HCT116 (cell line): ENCODE measurements around the gene CATSPERD. TPM values are rescaled to one million over a fixed set of nuclear protein-coding genes. Genes with fewer than 3 reads are reported as not detected.

ENCODE experiments used
- ATAC-seq: fragments of 200-7000 bp; cut with Tn5 transposase; 2 replicates; pipeline ENCODE4 v1.9.1; 2020; ENCODE audit warnings: mild to moderate bottlenecking, moderate library complexity
- BruUV-seq: library from RNA; stranded (reverse); fragments of 400-500 nt; replicated peaks from 2 replicates; lab custom pipeline; 2021; lab: Mats Ljungman, UMichigan
- CTCF ChIA-PET: fragments of 300-600 bp; sonication (Branson Sonifier 250); formaldehyde crosslinking; loops from one replicate; lab custom pipeline; 2021; ENCODE audit warnings: antibody characterized with exemption; lab: Charles Lee
- POLR2A ChIA-PET: fragments of 300-600, 350-600 bp; sonication (Branson Sonifier 250); formaldehyde crosslinking; loops from one replicate; lab custom pipeline; 2021; ENCODE audit warnings: antibody characterized with exemption; lab: Charles Lee
- RAD21 ChIA-PET, 2 experiments: fragments of 300-600 bp; sonication (Branson Sonifier 250); formaldehyde crosslinking; loops; one replicate each; lab custom pipeline; 2023; ENCODE audit warnings: low total read pairs in 2 of 2; ENCODE audit not compliant: uncharacterized antibody in 2 of 2, unreplicated experiment in 2 of 2, low non-redundant PET in 1 of 2; lab: Charles Lee
- DNase-seq: peaks from one replicate; pipeline ENCODE4 v3.0.0-alpha.2; 2010; ENCODE audit warnings: low read depth, low spot score
- H2AFZ ChIP-seq: fragments of 200-600 bp; shearing (Covaris generic), sonication (generic); 2 replicates; pipeline ENCODE4 v1.6.1; 2017; ENCODE audit warnings: low read depth, mixed run types, mixed read lengths, antibody characterized with exemption, low read length; ENCODE audit not compliant: poor library complexity, severe bottlenecking
- H3K27ac ChIP-seq: 2 replicates; pipeline ENCODE4 v1.5.1; 2012; ENCODE audit warnings: low read depth, low read length
- H3K27me3 ChIP-seq: fragments of 200-600 bp; sonication (generic); 2 replicates; pipeline ENCODE4 v1.6.1; 2016; ENCODE audit warnings: mixed run types, low read length, mixed read lengths; ENCODE audit not compliant: insufficient read depth
- H3K36me3 ChIP-seq, 2 experiments: fragments of 200-500 bp in 1 of 2; fragments of 200-600 bp in 1 of 2; sonication (Bioruptor generic) in 1 of 2; sonication (generic) in 1 of 2; 2 replicates each; pipeline versions ENCODE4 v1.5.1 to v1.6.1; 2014 to 2016; ENCODE audit warnings: low read length in 2 of 2, inconsistent platforms in 1 of 2, mixed read lengths in 1 of 2, mixed run types in 1 of 2; ENCODE audit not compliant: insufficient read depth in 2 of 2, control insufficient read depth in 1 of 2
- H3K4me1 ChIP-seq, 2 experiments: fragments of 200-600 bp in 1 of 2; sonication (generic) in 1 of 2; 2 replicates each; pipeline versions ENCODE4 v1.5.1 to v1.6.1; 2012 to 2017; ENCODE audit warnings: low read length in 2 of 2, inconsistent platforms in 1 of 2, mild to moderate bottlenecking in 1 of 2, mixed read lengths in 1 of 2, mixed run types in 1 of 2, moderate library complexity in 1 of 2; ENCODE audit not compliant: insufficient read depth in 2 of 2, control insufficient read depth in 1 of 2
- H3K4me2 ChIP-seq: fragments of 200-600 bp; sonication (generic); 2 replicates; pipeline ENCODE4 v1.6.1; 2017; ENCODE audit warnings: mixed run types, low read length, mixed read lengths
- H3K4me3 ChIP-seq, 2 experiments: fragments of 200-600 bp in 1 of 2; sonication (generic) in 1 of 2; replicated peaks in 1 of 2; 2 replicates each; pipeline ENCODE4 v1.5.1; 2011 to 2016; ENCODE audit warnings: low read length in 2 of 2, control low read depth in 1 of 2, low read depth in 1 of 2, mild to moderate bottlenecking in 1 of 2, mixed read lengths in 1 of 2, mixed run types in 1 of 2
- H3K79me2 ChIP-seq: fragments of 200-600 bp; sonication (generic); 2 replicates; pipeline ENCODE4 v1.6.1; 2017; ENCODE audit warnings: mild to moderate bottlenecking, mixed run types, low read length, moderate library complexity, mixed read lengths; ENCODE audit not compliant: insufficient read depth
- H3K9ac ChIP-seq: fragments of 200-600 bp; sonication (generic); 2 replicates; pipeline ENCODE4 v1.6.1; 2016; ENCODE audit warnings: low read length, mixed read lengths
- H3K9me2 ChIP-seq: fragments of 200-600 bp; sonication (generic), shearing (Covaris generic); 2 replicates; pipeline ENCODE4 v1.6.1; 2017; ENCODE audit warnings: mixed run types, mild to moderate bottlenecking, moderate library complexity; ENCODE audit not compliant: insufficient read depth
- H3K9me3 ChIP-seq, 2 experiments: fragments of 200-500 bp in 1 of 2; fragments of 200-600 bp in 1 of 2; sonication (Bioruptor generic) in 1 of 2; sonication (generic) in 1 of 2; 2 replicates each; pipeline ENCODE4 v1.6.1; 2014 to 2017; ENCODE audit warnings: low read length in 2 of 2, mixed read lengths in 2 of 2, inconsistent platforms in 1 of 2, low read depth in 1 of 2, mild to moderate bottlenecking in 1 of 2, mixed run types in 1 of 2, moderate library complexity in 1 of 2; ENCODE audit not compliant: control insufficient read depth in 1 of 2, insufficient read depth in 1 of 2
- H4K20me1 ChIP-seq: fragments of 200-600 bp; sonication (generic), shearing (Covaris generic); 2 replicates; pipeline ENCODE4 v1.6.1; 2017; ENCODE audit warnings: mixed run types, mild to moderate bottlenecking, moderate library complexity; ENCODE audit not compliant: insufficient read depth
- CBX3 ChIP-seq: IDR thresholded peaks from 2 replicates; pipeline ENCODE4 v1.6.1; 2012; ENCODE audit warnings: low read depth
- CEBPB ChIP-seq: IDR thresholded peaks from 2 replicates; pipeline ENCODE4 v1.6.1; 2012; ENCODE audit warnings: low read depth
- CTCF ChIP-seq, 3 experiments: fragments of 200-600 bp in 1 of 3; sonication (generic) in 1 of 3; IDR thresholded peaks in 2 of 3; conservative IDR thresholded peaks in 1 of 3; 2 replicates each; pipeline ENCODE4 v1.5.1; 2012 to 2017; ENCODE audit warnings: low read depth in 2 of 3, low read length in 2 of 3, antibody characterized with exemption in 1 of 3, borderline replicate concordance in 1 of 3, control low read depth in 1 of 3, mild to moderate bottlenecking in 1 of 3, mixed read lengths in 1 of 3, mixed run types in 1 of 3, moderate library complexity in 1 of 3; ENCODE audit not compliant: insufficient read depth in 1 of 3
- EGR1 ChIP-seq: IDR thresholded peaks from 2 replicates; pipeline ENCODE4 v1.6.1; 2012; ENCODE audit warnings: low read depth
- ELF1 ChIP-seq: IDR thresholded peaks from 2 replicates; pipeline ENCODE4 v1.6.1; 2012; ENCODE audit warnings: low read depth, borderline replicate concordance
- EZH2 ChIP-seq: fragments of 200-600 bp; sonication (generic); IDR thresholded peaks from 2 replicates; pipeline ENCODE4 v1.6.1; 2017; ENCODE audit warnings: antibody characterized with exemption, mixed run types
- EZH2phosphoT487 ChIP-seq: fragments of 200-600 bp; IDR thresholded peaks from 2 replicates; pipeline ENCODE4 v1.6.1; 2018; ENCODE audit warnings: antibody characterized with exemption, borderline replicate concordance
- FOSL1 ChIP-seq: IDR thresholded peaks from 2 replicates; pipeline ENCODE4 v1.6.1; 2012; ENCODE audit warnings: low read depth
- JUND ChIP-seq: IDR thresholded peaks from 2 replicates; pipeline ENCODE4 v1.6.1; 2012
- MAX ChIP-seq: IDR thresholded peaks from 2 replicates; pipeline ENCODE4 v1.6.1; 2012
- POLR2A ChIP-seq: IDR thresholded peaks from 2 replicates; pipeline ENCODE4 v1.7.0; 2011; ENCODE audit warnings: borderline replicate concordance; ENCODE audit not compliant: insufficient read depth, insufficient read length; ENCODE audit errors: extremely low read depth
- POLR2AphosphoS5 ChIP-seq: IDR thresholded peaks from 2 replicates; pipeline ENCODE4 v1.6.1; 2011; ENCODE audit warnings: mild to moderate bottlenecking, low read depth, low read length, moderate library complexity
- RAD21 ChIP-seq: IDR thresholded peaks from 2 replicates; pipeline ENCODE4 v1.6.1; 2012; ENCODE audit warnings: low read depth, mild to moderate bottlenecking
- SP1 ChIP-seq: IDR thresholded peaks from 2 replicates; pipeline ENCODE4 v1.6.1; 2012; ENCODE audit warnings: low read depth
- SRF ChIP-seq: IDR thresholded peaks from 2 replicates; pipeline ENCODE4 v1.6.1; 2012; ENCODE audit warnings: low read depth
- YY1 ChIP-seq: IDR thresholded peaks from 2 replicates; pipeline ENCODE4 v1.6.1; 2011; ENCODE audit warnings: low read length, low read depth, moderate library complexity, mild to moderate bottlenecking; ENCODE audit not compliant: insufficient replicate concordance; ENCODE audit errors: extremely low read depth
- ZBTB33 ChIP-seq: IDR thresholded peaks from 2 replicates; pipeline ENCODE4 v1.6.1; 2011; ENCODE audit warnings: mild to moderate bottlenecking, low read length, moderate library complexity; ENCODE audit not compliant: insufficient replicate concordance; ENCODE audit errors: extremely low read depth
- ZFX ChIP-seq: fragments of 450-650 bp; IDR thresholded peaks from 2 replicates; pipeline ENCODE4 v1.6.1; 2017
- ZNF274 ChIP-seq: fragments of 200-500 bp; sonication (Bioruptor generic); IDR thresholded peaks from 2 replicates; pipeline ENCODE4 v1.6.1; 2014; ENCODE audit warnings: mild to moderate bottlenecking, low read depth, low read length, inconsistent platforms
- intact Hi-C: fragments of 100-400 bp; cut with micrococcal nuclease; formaldehyde crosslinking; loops from 2 replicates; pipeline ENCODE4 v1.10.0; 2022
- total RNA-seq: library from RNA; stranded (reverse); gene quantifications from one replicate; pipeline ENCODE4 v1.2.1, GENCODE V29; 2021; ENCODE audit not compliant: unreplicated experiment

Gene CATSPERD
- total RNA-seq, 1 experiment from 2014 or later, result not detected

GRCh38 chr19:5683177-5683886 lies 37.1 kb upstream of the CATSPERD start:
- no peaks in the 10 kb centered on the region for H4K20me1 ChIP-seq
- H3K4me2 ChIP-seq, result no peak overlapping the region
- ATAC-seq (no peak), DNase-seq (no peak)
- no peak overlapping the region for H2AFZ ChIP-seq
- RAD21 ChIA-PET, result no interaction called here
- H3K9ac ChIP-seq, result no peak overlapping the region
- H3K79me2 ChIP-seq, result peaks cover 12% of the 10 kb centered on the region
- CTCF ChIA-PET, result no interaction called here
- no peaks in the 10 kb centered on the region for H3K36me3 ChIP-seq
- TF ChIP-seq RAD21 (no peak), CTCF (IDR thresholded peaks at IDR 0.05 in 2 of 3, conservative IDR thresholded peaks at IDR 0.05 in 1 of 3; ENCODE audit: borderline replicate concordance in 1 of 3, insufficient read depth in 1 of 3, low read depth in 2 of 3, low read length in 2 of 3) (no peak), JUND (no peak), EZH2phosphoT487 (no peak), MAX (no peak), FOSL1 (no peak), ZNF274 (no peak), EZH2 (no peak), EGR1 (no peak), ZFX (no peak), ZBTB33 (no peak), SRF (no peak), POLR2AphosphoS5 (no peak), YY1 (no peak), SP1 (no peak), CBX3 (no peak), CEBPB (no peak), ELF1 (no peak), POLR2A (no peak)
- no peaks in the 10 kb centered on the region for H3K9me2 ChIP-seq
- no peaks in the 10 kb centered on the region for H3K27me3 ChIP-seq
- no peak overlapping the region for H3K27ac ChIP-seq
- H3K4me3 ChIP-seq, result no peak overlapping the region
- peaks cover 12 to 37% of the 10 kb centered on the region in 2 experiments; a peak in 3 of 4 replicates for H3K4me1 ChIP-seq
- intact Hi-C loops, result no loop called here
- H3K9me3 ChIP-seq, result no peaks in the 10 kb centered on the region
- no TSS peak for BruUV-seq
- POLR2A ChIA-PET, result interaction anchor here (1.2 kb wide), 1 partner anchor 37 kb away, joined by 3 read pairs; the partner anchor contains the start of genes CATSPERD and LONP1
